ENCODE measurements around the gene H1-8.
"Not testable (repeated sequence)": the region's sequence is repeated elsewhere in the genome, so short reads cannot be mapped to it uniquely, and the experiment has no call there.

The H1-8 gene, protein sequence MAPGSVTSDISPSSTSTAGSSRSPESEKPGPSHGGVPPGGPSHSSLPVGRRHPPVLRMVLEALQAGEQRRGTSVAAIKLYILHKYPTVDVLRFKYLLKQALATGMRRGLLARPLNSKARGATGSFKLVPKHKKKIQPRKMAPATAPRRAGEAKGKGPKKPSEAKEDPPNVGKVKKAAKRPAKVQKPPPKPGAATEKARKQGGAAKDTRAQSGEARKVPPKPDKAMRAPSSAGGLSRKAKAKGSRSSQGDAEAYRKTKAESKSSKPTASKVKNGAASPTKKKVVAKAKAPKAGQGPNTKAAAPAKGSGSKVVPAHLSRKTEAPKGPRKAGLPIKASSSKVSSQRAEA

DNA sequence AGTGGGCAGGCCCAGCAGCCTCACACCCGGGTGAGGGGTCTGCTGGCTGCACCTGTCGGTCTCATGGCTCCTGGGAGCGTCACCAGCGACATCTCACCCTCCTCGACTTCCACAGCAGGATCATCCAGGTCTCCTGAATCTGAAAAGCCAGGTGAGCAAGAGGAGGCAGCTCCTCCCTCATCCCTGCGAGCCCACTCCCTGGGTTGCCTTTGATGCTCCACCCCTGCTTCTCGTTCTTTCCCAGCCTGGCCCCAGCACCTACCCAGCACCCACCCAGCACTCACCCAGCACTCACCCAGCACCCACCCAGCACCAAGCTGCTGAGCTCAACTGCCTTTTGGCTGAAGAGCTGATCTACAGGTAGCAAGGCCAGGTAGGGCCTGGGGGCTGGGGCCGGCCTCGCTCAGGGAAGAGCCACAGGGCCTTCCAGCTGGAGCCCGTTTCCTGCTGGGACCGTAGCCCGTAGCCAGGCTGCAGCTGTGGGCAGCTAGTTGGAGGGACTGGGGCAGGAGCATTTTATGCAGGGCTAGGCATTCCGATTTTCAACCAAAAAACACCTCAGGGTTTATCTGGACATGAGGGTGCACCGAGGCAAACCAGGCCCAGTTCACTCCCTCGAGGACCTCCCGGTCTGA lies at the start of gene H1-8:
Gene H1-8, plus strand, starts transcription at position 20 of the 635 bp plus-strand sequence. Its CDS starts 44 bp downstream, at position 64.
- no peaks in the 10 kb centered on the region for H3K9me3 ChIP-seq (ENCODE audit: control insufficient read depth, insufficient read depth, low read length)
- H3K9ac ChIP-seq (ENCODE audit: low read depth, low read length), result no peak within 1 kb of the TSS
- no peaks in the 10 kb centered on the region for H3K36me3 ChIP-seq (ENCODE audit: insufficient read depth, low read length)
- H3K4me1 ChIP-seq (ENCODE audit: insufficient read depth, low read length), result no peaks in the 10 kb centered on the region; the same call in 1 of the 2 replicates

GRCh38 chr3:129493206-129493605 lies 49.8 kb upstream of the H1-8 start:
- no peaks in the 10 kb centered on the region for H3K9me3 ChIP-seq (ENCODE audit: control insufficient read depth, insufficient read depth, low read length)
- peaks cover 18% of the 10 kb centered on the region for H3K4me1 ChIP-seq (ENCODE audit: insufficient read depth, low read length)
- no peak overlapping the region for H3K9ac ChIP-seq (ENCODE audit: low read depth, low read length)
- H3K36me3 ChIP-seq (ENCODE audit: insufficient read depth, low read length), result no peaks in the 10 kb centered on the region

DNA sequence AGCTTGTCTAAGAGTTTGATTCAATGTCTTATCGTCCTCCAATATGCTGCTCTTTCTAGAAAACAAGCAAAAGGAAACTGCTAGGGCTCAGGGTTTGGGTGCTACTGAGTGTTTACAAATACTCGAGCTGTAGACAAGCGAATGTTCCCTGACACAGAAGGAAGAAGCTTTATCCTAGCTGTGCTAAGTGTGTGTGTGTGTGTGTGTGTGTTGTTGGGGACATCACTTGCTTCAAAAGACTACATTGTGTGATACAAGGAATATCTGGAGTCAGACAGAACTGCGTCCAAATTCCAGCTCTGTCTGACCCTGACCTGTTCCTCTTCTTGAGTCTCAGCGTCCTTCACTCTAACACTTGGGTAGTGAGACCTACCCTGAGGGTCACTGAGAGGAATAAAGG lies 48.5 kb upstream of the H1-8 start:
- H3K9ac ChIP-seq (ENCODE audit: low read depth, low read length); H3K36me3 ChIP-seq (ENCODE audit: insufficient read depth, low read length); H3K9me3 ChIP-seq (ENCODE audit: control insufficient read depth, insufficient read depth, low read length): not testable (repeated sequence)
- H3K4me1 ChIP-seq (ENCODE audit: insufficient read depth, low read length), result peaks cover 18% of the 10 kb centered on the region

GRCh38 chr3:129495006-129495639 lies 47.9 kb upstream of the H1-8 start:
- H3K4me1 ChIP-seq (ENCODE audit: insufficient read depth, low read length), result peaks cover 18% of the 10 kb centered on the region
- H3K9ac ChIP-seq (ENCODE audit: low read depth, low read length), result not testable (repeated sequence)

DNA sequence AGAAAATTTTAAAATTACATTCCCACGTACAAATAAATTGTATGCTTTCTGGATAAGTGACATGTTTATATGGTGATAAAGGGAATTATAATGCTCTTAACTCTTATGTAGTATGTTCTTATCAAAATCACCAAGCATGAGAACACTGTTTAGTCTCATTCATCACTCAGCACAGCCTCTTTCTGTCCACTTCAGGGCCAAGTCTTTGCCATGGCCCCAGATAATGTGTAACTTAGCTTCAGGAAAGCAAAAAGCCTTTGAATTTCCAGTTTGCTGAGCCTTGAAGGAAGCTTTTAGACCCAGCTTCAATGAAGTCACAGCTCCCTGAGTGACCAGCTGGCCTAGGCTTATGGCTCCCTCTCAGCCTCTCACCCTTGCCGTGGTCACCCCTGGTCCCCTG lies 45.1 kb upstream of the H1-8 start:
- H3K9me3 ChIP-seq (ENCODE audit: control insufficient read depth, insufficient read depth, low read length); H3K36me3 ChIP-seq (ENCODE audit: insufficient read depth, low read length); H3K9ac ChIP-seq (ENCODE audit: low read depth, low read length): not testable (repeated sequence)
- H3K4me1 ChIP-seq (ENCODE audit: insufficient read depth, low read length), result peaks cover 12% of the 10 kb centered on the region

More at GRCh38 chr3:129495006-129495639, 47.9 kb upstream of the H1-8 start:
- H3K36me3 ChIP-seq (ENCODE audit: insufficient read depth, low read length); H3K9me3 ChIP-seq (ENCODE audit: control insufficient read depth, insufficient read depth, low read length): not testable (repeated sequence)

- H3K9me3 ChIP-seq (ENCODE audit: control insufficient read depth, insufficient read depth, low read length); H3K9ac ChIP-seq (ENCODE audit: low read depth, low read length); H3K36me3 ChIP-seq (ENCODE audit: insufficient read depth, low read length): not testable (repeated sequence)
- peaks cover 12% of the 10 kb centered on the region for H3K4me1 ChIP-seq (ENCODE audit: insufficient read depth, low read length)
These were observed 44.1 kb upstream of the H1-8 start for GRCh38 chr3:129498603-129499488.

- H3K36me3 ChIP-seq (ENCODE audit: insufficient read depth, low read length); H3K9ac ChIP-seq (ENCODE audit: low read depth, low read length); H3K9me3 ChIP-seq (ENCODE audit: control insufficient read depth, insufficient read depth, low read length); H3K4me1 ChIP-seq (ENCODE audit: insufficient read depth, low read length): not testable (repeated sequence)
These were observed 43.2 kb upstream of the H1-8 start for GRCh38 chr3:129499604-129500333.

DNA sequence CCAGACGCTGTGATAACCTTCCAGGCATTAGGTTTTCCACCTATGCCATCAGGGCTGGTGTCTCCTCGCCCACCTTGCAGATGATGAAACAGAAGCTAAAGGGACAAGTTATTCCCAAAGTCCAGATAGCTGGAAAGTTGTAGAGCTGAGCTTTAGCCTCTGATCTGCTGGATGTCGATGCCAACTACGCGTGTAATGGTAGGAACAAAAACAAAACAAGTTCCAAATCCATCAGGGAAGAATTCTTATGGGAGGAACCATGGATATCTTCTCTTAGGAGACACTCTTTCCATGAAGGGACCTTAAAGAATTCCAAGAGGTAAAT lies 42.7 kb upstream of the H1-8 start:
- no peaks in the 10 kb centered on the region; the same call in 1 of the 2 replicates for H3K36me3 ChIP-seq (ENCODE audit: insufficient read depth, low read length)
- H3K4me1 ChIP-seq (ENCODE audit: insufficient read depth, low read length), result peaks cover 5% of the 10 kb centered on the region
- H3K9ac ChIP-seq (ENCODE audit: low read depth, low read length), result no peak overlapping the region

DNA sequence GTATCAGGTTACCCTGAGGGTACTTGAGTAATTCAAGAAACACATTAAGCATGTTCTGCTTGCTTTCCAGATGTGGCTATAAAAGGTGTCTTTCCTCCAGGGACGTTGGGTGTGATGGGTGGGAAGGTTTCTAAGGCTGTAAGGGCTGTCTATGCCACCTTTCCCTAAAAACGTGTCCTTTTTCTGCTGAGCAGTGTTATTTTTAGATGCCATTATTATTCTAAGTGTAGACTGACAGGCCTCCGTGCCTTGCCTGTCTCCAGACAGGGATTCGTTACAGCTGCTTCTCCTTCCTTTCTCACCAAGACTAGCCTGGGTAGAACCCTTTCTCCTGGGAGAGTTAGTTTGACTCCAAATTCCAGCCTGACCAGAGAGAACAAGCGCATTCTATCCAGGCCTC lies 41.3 kb upstream of the H1-8 start:
- Histone ChIP-seq H3K36me3 (ENCODE audit: insufficient read depth, low read length) (no peaks in the 10 kb centered on the region; the same call in 1 of the 2 replicates), H3K9ac (ENCODE audit: low read depth, low read length) (no peak overlapping the region), H3K4me1 (ENCODE audit: insufficient read depth, low read length) (no peaks in the 10 kb centered on the region), H3K9me3 (ENCODE audit: control insufficient read depth, insufficient read depth, low read length) (no peaks in the 10 kb centered on the region)

More for the DNA sequence above, 42.7 kb upstream of the H1-8 start:
- no peaks in the 10 kb centered on the region for H3K9me3 ChIP-seq (ENCODE audit: control insufficient read depth, insufficient read depth, low read length)

DNA sequence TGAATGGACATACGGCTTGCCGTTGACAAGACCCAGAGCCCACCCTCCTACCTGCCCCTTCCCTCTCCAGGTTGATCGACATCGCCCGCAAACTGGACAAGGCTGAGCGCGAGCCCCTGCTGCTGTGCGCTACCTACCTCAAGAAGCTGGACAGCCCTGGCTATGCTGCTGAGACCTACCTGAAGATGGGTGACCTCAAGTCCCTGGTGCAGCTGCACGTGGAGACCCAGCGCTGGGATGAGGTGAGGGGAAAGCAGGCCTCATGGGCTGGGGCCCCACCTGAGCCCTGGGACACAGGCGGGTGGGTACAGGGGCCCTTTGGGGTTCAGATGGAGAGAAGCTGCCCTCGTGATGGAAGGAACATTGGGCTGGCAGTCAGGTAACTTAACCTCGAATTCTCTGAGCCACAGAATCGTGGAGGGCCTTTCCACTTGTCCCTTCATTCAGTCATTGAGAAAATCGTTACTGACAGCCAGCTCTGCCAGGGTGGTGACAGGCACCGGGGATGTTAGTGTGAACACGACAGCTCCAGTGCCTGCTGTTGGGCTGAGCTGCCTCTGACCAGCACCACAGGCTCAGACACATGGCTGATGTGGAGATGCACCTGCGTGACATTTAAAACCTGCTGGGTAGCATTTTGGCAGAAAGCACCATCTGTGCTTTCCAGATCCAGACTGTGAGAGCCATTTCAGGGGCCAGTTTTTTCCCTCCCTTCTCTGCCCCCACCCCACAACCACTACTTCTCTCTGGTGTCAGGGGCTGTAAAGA lies 40.1 kb upstream of the H1-8 start:
- Histone ChIP-seq H3K36me3 (ENCODE audit: insufficient read depth, low read length) (no peaks in the 10 kb centered on the region; the same call in 1 of the 2 replicates), H3K4me1 (ENCODE audit: insufficient read depth, low read length) (no peaks in the 10 kb centered on the region), H3K9me3 (ENCODE audit: control insufficient read depth, insufficient read depth, low read length) (no peaks in the 10 kb centered on the region), H3K9ac (ENCODE audit: low read depth, low read length) (no peak overlapping the region)

DNA sequence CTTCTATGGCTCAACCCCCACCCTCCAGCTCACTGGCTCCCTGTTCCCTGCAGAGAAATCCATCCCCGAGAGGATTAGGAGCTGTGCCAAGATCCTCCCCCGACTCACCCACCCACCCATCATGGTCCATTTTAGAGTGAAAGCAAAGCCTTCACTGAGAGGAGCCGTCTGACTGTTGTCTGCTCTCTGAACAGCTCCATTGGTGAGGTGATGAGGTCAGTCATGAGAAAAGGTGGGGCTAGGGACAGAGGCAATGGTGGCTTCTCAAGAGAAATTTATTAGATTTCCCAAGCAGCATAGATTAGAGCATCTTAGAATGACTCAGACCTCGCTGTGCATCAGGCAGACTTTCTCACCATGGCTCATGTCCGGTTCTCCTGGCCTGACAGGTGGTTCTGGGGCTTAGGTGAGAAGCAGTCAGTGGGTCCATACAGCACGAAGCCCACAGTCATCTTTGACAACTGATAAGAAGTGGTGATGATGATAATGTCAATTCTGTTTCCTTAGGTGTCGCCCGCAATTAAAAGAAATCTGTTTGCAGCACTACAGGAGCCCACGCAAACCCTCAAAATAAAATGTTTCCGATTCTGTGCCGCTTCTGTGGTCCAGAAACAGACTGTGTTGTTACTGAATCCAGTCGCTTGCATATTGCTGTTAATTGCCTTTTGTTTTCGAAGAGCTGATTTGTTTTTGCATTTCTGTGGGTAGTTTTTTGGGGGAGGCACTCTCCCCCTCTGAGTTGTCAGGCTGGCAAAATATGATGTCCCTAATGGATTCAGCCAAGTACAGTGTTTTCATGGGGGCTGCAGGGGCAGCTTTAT lies 39.3 kb upstream of the H1-8 start:
- Histone ChIP-seq H3K9me3 (ENCODE audit: control insufficient read depth, insufficient read depth, low read length) (no peaks in the 10 kb centered on the region), H3K4me1 (ENCODE audit: insufficient read depth, low read length) (no peaks in the 10 kb centered on the region), H3K36me3 (ENCODE audit: insufficient read depth, low read length) (no peaks in the 10 kb centered on the region; the same call in 1 of the 2 replicates), H3K9ac (ENCODE audit: low read depth, low read length) (no peak overlapping the region)

- H3K36me3 ChIP-seq (ENCODE audit: insufficient read depth, low read length), result peaks cover 2% of the 10 kb centered on the region; the same call in 1 of the 2 replicates
- no peak overlapping the region for H3K9ac ChIP-seq (ENCODE audit: low read depth, low read length)
- no peaks in the 10 kb centered on the region for H3K4me1 ChIP-seq (ENCODE audit: insufficient read depth, low read length)
- H3K9me3 ChIP-seq (ENCODE audit: control insufficient read depth, insufficient read depth, low read length), result no peaks in the 10 kb centered on the region
These were observed 38.4 kb upstream of the H1-8 start for GRCh38 chr3:129504471-129505100.

Data from ES-I3 (cell line).